HFF-Myc (cell line): ENCODE data around the gene NSUN3.

Experiments used
- DNase-seq: peaks from one replicate; pipeline ENCODE4 v3.0.0-alpha.2; 2011; ENCODE audit warnings: low read depth; ENCODE audit errors: extremely low read depth
- H3K4me3 ChIP-seq: replicated peaks from 2 replicates; pipeline ENCODE4 v1.5.1; 2011; ENCODE audit warnings: low read depth, mild to moderate bottlenecking, control low read depth, low read length
- TF ChIP-seq, protein P1 (sequence below): IDR thresholded peaks from 2 replicates; pipeline ENCODE4 v1.5.1; 2012; ENCODE audit warnings: mild to moderate bottlenecking, low read depth, low read length, control low read depth; ENCODE audit errors: missing control alignments

Gene NSUN3

DNA sequence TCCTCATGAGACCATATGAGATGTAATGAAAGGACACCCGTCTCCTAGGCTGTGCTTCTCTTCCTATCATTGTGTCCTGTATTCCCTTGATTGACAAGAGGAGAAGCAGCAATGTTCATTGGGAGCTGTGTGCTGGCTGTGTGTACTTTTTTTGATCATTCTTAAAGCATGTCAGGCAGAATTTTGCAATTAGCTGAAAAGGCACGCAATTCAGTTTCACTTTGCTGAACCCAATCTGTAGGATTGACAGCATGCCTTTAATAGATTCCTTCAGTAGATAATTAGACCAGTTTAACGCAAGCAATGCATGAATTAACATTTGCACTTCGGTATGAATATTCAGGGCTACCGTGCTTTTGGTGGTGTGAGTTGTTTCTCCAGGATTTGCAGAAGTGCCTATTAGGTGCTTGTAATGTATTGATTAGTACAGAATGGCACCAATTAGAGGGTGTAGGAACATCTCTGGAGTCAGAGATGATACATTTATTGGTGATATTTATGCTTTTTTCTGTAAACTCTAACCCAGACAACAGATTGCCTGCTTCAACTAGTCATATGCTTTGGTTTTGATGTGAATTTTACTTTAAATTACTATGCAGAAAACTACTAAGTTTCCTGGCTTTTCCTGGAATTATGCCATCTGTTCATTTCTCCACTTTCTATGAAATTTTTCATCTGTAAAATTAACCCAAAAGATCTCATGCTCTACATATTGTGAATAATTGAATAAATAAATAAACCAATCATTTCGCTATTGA is 114.3 kb downstream of the NSUN3 start:
- no peak overlapping the region for H3K4me3 ChIP-seq
- TF ChIP-seq, protein P1, sequence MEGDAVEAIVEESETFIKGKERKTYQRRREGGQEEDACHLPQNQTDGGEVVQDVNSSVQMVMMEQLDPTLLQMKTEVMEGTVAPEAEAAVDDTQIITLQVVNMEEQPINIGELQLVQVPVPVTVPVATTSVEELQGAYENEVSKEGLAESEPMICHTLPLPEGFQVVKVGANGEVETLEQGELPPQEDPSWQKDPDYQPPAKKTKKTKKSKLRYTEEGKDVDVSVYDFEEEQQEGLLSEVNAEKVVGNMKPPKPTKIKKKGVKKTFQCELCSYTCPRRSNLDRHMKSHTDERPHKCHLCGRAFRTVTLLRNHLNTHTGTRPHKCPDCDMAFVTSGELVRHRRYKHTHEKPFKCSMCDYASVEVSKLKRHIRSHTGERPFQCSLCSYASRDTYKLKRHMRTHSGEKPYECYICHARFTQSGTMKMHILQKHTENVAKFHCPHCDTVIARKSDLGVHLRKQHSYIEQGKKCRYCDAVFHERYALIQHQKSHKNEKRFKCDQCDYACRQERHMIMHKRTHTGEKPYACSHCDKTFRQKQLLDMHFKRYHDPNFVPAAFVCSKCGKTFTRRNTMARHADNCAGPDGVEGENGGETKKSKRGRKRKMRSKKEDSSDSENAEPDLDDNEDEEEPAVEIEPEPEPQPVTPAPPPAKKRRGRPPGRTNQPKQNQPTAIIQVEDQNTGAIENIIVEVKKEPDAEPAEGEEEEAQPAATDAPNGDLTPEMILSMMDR, result no peak
- no peak for DNase-seq
